ENCODE measurements around the gene SLC17A5.

DNA sequence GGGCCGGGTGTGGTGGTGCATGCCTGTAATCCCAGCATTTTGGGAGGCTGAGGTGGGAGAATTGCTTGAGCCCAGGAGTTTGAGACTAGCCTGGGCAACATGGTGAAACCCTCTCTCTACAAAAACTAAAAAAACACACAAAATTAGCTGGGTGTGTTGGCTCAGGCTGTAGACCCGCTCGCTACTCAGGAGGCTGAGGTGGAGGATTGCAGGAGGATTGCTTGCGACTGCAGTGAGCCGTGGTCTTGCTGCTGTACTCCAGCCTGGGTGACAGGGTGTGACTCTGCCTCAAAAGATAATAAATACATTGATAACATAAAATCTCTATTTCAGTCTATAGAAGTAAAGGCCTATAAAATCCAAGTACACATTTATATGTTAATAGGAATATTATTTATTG is 49.3 kb downstream of the SLC17A5 start:
- TF ChIP-seq GATA2 (IDR thresholded peaks at IDR 0.05; ENCODE audit: low read depth, low read length) (no peak), GATA3 (IDR thresholded peaks at IDR 0.05; ENCODE audit: low read depth, low read length) (no peak)

Data from SH-SY5Y (cell line).